Hematopoietic multipotent progenitor cell treated with erythropoietin and hydrocortisone succinate and interleukin-3 and kit ligand, for 17 days (in vitro differentiated cells): ENCODE measurements around the gene NXN.
"Not testable (repeated sequence)": the region's sequence is repeated elsewhere in the genome, so short reads cannot be mapped to it uniquely, and the experiment has no call there.

Experiments used
- DNase-seq: peaks from one replicate; pipeline ENCODE4 v3.0.0-alpha.2; 2015; ENCODE audit warnings: low spot score

Gene NXN

DNA sequence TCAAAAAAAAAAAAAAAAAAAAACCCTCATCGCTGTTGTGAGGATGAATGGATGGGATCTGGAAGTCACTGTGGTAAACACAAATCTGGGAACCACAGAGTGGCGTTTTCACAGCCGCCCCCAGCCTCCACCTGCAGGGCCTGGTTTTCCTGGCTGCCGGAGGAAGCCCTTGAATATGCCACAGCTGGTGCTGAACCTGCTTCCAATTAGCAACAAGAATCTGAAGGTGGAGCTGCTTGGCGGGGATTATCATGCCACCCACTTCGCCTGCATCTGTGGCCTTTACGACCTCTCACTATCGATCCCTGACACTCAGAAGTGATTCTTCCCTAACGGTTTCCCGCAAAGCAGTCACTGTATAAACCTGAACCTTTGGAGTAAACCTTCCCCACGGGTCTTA, 181.3 kb downstream of the NXN start:
- DNase-seq, result no peak

DNA sequence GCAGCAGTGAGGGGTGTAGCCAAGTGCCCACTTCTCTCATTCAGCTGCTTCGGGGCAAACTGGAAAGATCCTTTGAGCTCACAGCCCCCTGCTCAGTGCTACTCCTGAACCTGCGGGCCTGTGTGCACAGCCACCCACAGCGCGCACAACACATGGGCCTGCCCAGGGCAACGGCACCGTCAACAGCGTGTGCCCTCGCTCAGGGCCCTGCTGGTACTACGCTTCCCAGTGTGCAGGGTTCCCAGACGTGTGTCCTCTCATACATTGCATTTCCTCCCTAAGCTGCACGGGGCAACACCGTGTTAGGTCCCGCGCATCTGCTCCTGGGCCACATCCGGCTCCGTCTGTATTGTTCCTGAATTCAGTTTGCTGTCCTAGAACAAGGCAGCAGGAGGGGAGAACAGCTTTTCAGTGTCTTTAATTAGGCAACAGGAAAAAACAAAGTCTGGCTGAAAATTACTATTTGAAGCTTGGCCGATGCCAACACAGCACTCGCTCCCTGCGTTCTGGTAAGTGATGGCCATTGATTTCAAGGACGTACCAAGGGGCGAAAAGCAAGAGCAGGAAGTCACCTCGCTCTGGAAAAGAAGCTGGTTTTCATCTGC, 182.2 kb downstream of the NXN start:
- no peak for DNase-seq

DNA sequence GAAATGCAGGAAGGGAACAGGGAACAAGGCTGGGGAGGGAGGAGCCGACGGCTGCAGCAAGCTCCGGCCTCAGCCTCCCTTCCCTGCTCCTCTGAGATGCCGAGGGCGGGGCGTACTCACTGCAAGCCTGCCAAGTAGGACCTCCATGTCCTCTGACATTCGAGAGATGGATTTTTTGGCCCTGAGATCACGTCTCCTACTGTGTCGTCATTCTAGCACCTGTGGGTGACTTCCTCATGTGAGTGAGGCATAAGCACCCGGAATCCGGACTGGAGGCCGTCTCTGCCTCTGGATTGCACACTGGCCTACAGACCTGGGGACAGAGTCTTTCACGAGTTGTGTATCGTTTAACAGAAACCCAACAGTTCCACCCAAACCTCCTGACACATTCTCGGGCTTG, 183.0 kb downstream of the NXN start:
- DNase-seq, result no peak

DNA sequence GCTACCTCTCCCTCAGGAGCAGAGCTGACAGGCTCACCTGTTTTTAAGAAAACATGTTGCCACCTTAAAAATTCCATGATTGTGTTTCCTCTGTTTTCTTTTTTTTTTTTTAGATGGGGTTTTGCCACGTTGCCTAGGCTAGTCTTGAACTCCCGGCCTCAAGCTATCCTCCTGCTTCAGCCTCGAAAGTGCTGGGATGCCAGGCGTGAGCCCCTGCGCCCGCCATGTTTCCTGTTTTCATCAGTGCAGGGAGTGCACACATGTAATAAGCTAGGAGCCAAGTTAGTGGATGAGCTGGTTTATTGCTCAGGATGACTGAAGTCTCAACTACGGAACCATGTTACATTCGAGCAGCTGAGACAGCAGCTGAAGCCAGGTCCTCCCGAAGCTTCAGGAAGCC, 183.9 kb downstream of the NXN start:
- no peak for DNase-seq

DNA sequence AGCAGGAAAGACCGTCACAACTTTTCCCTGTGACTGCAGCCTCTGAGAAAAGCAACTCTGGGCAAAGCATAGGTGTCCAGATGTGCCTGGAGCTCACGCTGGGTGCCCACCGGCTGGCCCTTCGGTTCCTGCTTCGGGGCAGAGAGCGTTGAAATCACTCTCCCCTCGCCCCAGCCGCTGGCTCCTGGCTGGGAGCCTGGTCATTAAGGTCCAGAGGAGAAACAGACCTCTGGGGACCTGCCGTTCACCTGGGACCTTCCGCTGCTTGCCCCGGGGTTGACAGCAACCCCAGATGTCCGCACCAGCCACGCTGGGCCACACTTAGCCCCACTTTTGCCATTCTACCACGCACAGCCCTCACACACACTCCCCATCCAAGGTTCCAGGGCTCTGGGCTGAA, 184.3 kb downstream of the NXN start:
- DNase-seq, result no peak

DNA sequence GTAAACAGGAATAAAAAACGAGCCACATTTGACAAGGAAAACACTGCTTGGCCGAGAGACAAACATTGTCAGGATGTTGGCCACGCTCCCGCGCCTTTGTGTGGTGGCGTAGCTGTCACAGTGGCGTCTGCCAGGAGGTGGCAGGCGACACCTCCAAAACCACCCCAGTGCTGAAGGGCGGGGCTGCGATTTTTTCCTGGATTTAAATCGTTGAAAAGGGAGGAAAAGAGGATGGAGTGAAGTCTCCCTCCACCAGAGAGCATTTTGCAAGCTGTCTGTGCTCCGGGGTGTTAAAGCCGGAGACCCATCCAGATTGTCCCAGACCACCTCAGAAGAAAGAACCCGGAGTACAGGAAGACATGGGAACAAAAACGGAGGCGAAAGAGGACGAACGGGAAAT, 184.7 kb downstream of the NXN start:
- DNase-seq, result peak; percentile 10

DNA sequence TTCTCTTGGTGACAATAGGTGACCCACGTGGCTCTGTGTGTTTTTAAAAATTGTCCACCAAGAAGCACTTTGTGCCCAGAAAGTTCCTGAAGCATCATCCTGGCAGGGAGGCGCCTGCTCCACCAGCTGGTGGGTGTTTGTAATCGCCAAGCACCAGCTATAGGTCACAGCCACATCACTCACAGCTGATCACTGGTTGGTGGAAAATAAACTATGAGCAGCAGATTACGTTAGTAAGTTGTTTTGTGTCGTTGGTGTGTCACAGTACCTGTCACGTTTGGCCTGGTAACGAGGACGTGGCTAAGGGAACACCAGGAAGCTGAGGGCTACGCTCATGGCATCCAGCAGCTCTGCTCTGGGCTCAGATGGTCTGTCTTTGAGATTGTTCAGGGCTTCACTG, 187.3 kb downstream of the NXN start:
- no peak for DNase-seq

DNA sequence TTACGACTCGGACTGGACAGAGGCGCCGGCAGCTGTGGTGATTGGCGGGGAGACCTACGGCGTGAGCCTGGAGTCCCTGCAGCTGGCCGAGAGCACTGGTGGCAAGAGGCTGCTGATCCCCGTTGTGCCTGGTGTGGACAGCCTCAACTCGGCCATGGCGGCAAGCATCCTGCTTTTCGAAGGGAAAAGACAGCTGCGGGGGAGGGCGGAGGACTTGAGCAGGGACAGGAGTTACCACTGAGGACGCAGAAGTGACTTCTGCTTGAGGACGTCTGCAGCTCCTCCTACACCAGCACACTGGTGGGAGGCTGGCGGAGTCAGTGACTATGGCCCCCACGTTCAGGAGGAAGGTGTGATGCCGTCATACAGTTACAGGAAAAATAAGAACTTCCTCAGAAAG, 187.7 kb downstream of the NXN start:
- DNase-seq, result no peak

DNA sequence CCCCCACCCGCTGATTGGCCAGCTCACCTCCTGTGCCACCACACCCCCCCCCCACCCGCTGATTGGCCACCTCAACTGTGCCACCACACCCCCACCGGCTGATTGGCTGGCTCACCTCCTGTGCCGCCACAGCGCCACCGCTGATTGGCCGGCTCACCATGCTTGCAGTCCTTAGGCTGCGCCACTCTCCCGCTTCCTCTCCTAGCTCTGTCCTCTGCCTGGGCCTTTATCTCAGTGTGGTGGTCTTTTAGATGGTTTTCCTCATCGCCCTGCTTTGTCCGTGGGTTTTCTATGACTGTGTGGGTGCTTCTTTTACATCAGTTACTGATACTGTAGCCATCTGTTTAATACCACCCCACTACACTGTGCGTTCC, 188.7 kb downstream of the NXN start:
- DNase-seq, result not testable (repeated sequence)

DNA sequence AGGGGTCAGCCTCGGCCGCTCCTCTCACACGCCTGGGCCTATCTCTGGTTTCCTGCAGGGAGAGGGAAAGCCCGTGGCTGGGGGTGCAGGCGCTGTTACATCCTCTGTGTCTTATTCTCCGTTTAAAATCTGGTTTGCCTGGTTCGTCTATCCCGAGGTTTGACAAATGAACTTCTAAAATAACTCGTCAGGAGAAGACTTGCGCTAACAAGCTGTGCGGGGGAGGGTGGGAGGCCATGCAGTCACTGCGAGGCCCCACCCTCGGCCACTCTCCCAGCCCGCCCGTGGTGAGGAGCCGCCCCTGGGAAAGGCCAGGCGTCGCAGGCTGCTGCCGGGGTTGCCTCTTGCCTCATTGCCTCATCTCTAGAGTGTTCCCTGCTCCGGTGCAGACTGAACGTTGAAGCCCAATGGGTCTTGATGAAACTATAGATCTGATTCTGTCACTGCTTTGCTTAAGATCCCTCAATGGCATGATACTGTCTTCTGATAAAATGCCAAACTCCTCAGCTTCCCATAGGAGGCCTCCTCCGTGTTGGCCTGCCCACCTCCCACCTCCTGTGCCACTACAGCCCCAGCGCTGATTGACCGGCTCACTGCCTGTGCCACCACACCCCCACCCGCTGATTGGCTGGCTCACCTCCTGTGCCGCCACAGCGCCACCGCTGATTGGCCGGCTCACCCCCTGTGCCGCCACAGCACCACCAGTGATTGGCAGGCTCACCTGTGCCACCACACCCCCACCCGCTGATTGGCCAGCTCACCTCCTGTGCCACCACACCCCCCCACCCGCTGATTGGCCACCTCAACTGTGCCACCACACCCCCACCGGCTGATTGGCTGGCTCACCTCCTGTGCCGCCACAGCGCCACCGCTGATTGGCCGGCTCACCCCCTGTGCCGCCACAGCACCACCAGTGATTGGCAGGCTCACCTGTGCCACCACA, 189.4 kb downstream of the NXN start:
- DNase-seq, result not testable (repeated sequence)

DNA sequence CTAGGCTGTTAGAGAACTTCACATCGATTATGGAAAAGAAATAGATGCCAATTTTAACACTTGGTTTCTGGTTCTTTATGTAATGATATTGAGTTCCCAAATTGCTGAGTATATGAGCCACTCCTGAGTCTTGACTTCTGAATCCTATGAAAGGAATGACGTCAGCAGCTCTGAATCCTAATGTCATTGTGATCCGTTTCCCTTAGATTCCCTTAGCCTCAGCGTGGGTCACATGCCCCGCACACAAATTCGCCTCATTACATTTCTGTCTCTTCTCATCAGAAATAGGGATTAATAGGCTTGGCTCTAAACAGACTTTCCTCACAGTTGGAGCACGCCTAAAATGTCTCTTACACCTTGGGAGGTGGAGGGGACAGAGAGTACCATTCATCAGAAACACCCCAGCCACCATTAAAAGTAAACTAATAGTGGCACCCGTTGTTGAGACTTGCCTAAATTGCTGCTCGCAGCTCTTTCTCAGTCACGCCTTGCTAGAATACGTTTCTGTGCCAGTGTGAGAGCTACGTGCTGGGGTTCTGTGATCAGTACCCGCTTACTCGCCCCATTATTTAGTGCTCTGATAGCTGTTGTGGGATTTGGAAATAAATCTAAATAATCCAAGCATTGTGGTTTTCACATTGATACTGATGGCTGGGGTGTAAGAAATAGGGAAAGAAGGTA, 190.3 kb downstream of the NXN start:
- no peak for DNase-seq

DNA sequence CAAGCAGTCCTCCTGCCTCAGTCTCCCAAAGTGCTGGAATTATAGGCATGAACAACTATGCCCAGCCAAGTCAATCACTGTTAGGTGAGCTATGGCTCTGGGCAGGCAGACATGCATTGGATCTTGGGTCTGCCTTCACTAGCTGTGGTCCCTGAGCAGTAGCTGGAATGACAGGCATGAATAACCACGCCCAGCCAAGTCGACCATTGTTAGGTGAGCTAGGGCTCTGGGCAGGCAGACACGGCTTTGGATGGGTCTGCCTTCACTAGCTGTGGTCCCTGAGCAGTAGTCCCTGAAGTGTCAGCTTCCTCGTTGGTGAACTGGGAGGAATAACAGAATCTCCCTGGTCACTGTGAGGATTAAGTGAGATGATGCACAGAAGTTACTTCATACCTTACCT, 191.0 kb downstream of the NXN start:
- no peak for DNase-seq

DNA sequence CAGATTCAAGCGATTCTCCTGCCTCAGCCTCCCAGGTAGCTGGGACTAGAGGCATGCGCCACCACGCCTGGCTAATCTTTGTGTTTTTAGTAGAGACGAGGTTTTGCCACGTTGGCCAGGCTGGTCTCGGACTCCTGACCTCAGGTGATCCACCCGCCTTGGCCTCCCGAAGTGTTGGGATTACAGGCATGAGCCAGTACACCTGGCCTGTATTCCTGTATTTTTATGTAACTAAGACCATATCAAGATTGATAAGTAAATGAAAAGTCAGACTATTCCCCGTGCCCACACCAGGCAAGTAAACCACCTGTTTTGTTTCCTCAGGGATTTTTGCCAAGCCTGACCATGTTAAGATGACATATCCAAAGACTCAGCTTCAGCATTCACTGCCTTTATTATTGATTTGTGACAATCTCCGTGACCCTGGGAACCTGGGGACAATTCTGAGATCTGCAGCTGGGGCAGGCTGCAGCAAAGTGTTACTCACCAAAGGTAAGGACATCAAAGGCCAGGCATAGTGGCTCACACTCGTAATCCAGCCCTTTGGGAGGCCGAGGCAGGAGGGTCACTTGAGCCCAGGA, 191.8 kb downstream of the NXN start:
- no peak for DNase-seq

DNA sequence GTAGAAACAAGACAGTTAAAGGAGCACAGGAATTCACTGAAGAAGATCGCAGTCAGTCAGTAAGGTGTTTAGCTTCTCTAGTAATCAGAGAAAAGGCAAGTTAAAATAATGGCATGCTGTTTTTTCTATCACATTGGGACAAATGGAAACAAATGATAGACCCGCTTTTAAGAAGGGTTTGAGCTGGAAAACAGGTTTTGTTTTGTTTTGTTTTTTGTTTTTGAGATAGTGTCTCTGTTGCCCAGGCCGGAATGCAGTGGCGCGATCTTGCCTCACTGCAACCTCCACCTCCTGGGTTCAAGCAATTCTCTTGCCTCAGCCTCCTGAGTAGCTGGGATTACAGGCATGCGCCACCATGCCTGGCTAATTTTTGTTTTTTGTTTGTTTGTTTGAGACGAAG, 193.7 kb downstream of the NXN start:
- DNase-seq, result not testable (repeated sequence)

DNA sequence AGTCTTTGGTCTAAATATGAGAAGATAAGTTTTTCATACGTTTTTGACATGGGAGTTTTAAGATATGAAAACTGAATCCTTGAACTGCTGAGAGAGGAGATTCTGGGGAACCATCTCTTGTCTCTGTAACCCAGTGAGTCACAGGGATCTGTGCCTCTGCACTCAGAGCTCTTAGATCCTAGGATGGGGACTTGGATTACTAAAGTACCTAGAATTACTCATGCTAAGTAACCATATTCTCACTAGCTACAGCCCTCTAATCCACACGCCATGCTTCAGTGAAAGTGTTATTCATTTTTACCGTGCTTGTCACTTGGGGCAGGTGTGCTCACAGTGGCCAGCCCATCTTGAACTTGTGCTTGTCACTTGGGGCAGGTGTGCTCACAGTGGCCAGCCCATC, 195.4 kb downstream of the NXN start:
- no peak for DNase-seq

DNA sequence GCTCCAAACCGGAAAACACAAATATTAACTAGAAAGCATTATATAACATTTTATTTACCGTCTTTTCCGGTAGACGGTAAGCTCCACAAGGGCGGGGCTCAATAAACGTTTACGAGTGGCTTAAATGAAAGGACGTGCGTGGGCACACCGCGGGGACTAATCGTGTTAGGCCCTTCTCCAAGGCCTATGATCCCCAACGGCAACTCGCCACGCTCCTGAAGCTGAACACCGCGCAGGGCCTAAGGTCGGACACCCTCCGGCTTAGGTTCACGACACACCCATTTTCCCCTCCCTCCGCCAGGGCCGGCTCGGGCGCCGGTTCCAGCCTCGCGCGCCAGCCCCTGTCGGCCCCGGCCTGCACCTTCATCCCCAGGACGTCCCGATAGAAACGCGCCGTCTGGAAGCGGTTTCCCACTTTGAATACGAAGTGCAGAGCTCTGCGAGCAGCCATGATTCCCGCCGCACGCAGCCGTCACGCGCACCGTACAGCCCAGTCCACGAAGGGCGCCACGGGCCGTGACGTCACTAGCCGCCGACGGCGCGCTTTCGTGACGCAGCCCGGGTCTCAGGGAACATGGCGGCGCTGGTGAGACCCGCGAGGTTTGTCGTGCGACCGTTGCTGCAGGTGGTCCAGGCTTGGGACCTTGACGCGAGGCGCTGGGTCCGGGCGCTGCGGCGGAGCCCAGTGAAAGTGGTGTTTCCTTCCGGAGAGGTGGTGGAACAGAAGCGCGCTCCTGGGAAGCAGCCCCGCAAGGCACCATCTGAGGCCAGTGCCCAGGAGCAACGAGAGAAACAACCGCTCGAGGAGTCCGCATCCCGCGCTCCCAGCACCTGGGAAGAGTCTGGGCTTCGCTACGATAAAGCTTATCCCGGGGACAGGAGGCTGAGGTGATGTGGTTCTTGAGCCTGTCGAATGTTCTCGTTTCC, 197.5 kb downstream of the NXN start, which contains the start of the genes GLOD4 and MRM3:
Gene GLOD4, minus strand, starts transcription at position 476 of the 927 bp plus-strand sequence. Its CDS starts 25 bp downstream, at position 451.
Gene MRM3, plus strand, starts transcription at position 549 of the 927 bp plus-strand sequence. Its CDS starts 26 bp downstream, at position 575.
- DNase-seq, result peak; percentile 93

DNA sequence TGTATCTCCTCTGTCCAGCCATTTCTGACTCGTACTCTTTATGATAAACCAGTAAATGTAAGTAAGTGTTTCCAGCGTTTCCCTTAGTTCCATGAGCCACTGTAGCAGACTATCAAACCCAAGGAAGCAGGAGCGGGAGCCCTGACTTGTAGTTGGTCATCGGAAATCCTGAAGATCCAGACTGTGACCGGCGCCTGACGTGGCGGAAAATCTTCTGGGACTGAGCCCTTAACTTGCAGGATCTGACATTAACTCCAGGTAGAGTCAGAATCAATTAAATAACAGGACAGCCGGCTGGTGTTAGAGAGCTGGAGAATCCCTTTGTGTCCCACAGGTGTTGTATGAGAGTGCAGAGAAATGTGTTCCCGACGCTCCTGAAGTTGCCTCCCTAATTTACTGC, 201.5 kb downstream of the NXN start:
- DNase-seq, result no peak

DNA sequence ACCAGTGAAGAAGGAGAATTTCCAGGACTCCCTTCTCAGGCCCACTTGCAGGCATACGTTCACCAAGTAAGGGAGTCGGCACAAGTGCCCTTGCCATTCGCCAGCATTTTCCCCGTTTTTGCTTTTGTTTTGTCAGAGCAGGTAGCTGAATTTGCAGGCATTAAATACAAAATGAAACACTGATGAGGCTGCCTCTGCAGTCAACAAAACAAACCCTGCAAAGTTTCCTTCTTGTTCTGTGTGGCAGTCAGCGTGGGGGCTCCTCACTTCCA, 205.3 kb downstream of the NXN start:
- no peak for DNase-seq

DNA sequence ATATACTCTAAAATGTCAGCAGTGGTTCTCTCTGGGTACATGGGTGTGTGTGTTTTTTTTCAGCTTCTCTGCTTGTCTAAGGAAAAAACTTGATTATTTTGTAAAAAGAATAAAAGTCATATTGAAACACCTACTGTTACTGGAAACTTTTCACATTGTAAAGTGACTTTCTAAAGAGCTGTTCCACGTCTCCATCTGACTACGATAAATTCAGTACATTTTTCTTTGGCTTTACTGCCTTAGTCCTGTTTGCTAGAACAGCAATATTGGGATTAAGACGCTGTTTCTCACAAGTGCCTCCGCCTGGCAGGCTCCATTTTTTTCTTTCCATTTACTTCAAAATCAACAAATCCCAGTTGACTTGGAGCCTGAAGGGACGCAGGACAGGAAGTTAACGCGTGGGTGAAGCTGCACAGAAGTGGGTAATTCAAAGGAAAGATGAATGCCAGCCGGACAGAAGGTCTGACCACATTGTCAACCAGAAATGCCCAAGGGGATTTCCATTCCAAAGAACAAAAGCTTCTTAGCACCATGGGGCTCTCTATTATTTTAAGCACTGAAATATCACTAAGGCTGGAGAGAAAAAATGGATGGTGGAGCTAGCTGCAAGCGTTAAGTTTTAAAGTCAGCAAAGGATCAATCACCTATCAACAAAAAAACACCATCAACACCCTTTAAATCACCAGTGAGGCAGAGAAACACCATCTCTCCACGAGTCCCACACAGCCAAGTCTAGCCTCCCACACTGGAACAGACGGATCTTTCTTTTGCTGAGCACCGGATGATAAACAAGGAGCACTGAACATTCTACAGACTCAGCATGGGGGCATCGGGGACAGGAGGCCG, 205.9 kb downstream of the NXN start:
- no peak for DNase-seq

DNA sequence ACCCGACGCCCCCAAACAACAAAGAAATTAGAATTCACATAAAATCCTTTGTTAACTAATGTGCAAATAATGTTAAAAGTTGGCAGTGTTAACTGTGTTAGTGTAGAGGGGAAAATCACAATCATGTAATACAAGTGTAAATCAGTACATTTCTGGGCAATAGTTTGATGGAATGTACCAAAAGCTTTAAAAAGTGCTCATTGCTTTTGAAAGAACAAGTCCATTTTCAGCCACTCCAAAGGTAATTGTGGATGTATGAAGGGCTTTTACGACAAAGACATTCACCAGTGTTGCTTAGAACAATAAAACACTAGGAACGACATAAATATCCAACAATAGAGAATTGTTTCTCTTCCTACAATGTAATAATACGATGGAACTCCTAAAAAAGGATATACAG, 206.6 kb downstream of the NXN start:
- DNase-seq, result no peak

DNA sequence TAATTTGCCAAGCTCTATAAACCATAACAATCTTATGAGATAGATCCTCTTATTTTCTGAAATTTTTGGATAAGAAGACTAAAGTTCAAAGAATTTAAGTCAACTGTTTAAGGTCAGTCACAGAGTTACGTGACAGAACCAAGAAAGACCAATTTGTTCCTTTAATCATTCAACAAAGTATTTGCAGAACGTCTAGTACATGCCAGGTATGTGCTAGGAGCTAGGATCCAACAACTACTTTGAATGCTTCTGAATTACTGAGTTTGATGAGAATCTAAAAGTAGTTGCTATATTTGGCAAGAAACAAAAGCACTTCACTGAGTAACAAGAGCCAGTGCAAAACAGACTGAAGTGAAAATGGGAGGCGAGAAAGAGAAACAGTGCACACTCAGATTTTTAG, 212.5 kb downstream of the NXN start:
- DNase-seq, result no peak
